Mammary epithelial cell (primary cell): ENCODE results near the gene EZH1.

Source experiments
- EZH2 ChIP-seq: IDR thresholded peaks from 2 replicates; pipeline ENCODE4 v1.6.1; 2012; ENCODE audit warnings: low read length, inconsistent platforms, borderline replicate concordance
- TF ChIP-seq, protein P1 (sequence below), 2 donors: IDR thresholded peaks in 1 of 2; conservative IDR thresholded peaks in 1 of 2; 2 replicates each; pipeline ENCODE4 v1.5.1; 2011 to 2012; ENCODE audit warnings: inconsistent platforms in 2 of 2, low read length in 2 of 2, mild to moderate bottlenecking in 2 of 2, control low read depth in 1 of 2, low read depth in 1 of 2; ENCODE audit not compliant: insufficient read depth in 1 of 2; ENCODE audit errors: extremely low read depth in 1 of 2

DNA sequence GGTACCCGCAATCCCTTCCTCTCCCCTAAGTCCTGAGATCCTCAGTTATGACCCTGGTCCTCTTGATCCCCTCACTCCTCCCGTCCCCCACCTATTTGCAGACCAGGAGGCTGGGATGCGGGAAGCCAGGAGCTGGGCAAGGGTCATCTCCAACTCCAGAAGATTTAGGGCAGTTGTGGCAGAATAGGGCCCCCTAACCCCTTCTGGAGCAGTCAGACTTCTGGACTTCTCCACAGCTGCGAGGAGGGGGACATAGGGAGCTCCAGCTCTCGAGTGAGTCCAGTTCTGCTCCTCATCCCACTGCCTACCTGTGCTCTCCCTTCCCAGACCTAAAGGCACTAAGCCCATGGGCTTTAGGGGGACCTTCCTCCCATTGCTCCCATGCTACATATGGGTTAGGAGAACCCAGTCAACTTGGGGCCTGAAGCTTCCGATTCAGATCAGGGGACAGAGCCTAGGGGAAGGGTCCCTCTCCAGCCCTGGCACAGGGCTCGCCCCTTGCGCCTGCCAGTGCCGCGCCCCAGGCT, 36.9 kb upstream of the EZH1 start:
- TF ChIP-seq, protein P1, sequence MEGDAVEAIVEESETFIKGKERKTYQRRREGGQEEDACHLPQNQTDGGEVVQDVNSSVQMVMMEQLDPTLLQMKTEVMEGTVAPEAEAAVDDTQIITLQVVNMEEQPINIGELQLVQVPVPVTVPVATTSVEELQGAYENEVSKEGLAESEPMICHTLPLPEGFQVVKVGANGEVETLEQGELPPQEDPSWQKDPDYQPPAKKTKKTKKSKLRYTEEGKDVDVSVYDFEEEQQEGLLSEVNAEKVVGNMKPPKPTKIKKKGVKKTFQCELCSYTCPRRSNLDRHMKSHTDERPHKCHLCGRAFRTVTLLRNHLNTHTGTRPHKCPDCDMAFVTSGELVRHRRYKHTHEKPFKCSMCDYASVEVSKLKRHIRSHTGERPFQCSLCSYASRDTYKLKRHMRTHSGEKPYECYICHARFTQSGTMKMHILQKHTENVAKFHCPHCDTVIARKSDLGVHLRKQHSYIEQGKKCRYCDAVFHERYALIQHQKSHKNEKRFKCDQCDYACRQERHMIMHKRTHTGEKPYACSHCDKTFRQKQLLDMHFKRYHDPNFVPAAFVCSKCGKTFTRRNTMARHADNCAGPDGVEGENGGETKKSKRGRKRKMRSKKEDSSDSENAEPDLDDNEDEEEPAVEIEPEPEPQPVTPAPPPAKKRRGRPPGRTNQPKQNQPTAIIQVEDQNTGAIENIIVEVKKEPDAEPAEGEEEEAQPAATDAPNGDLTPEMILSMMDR (conservative IDR thresholded peaks at IDR 0.05 in 1 of 2, IDR thresholded peaks at IDR 0.05 in 1 of 2; ENCODE audit: extremely low read depth in 1 of 2, insufficient read depth in 1 of 2, low read depth in 1 of 2, low read length in 2 of 2) = no peak
- no peak for TF ChIP-seq EZH2
